IPS-18a (cell line): ENCODE data around the gene PEX16.

ENCODE experiments used
- H3K27ac ChIP-seq: one replicate; pipeline ENCODE4 v1.5.1; 2013; ENCODE audit warnings: low read length
- H3K27me3 ChIP-seq: one replicate; pipeline ENCODE4 v1.6.1; 2013; ENCODE audit warnings: mild to moderate bottlenecking, low read length; ENCODE audit not compliant: control insufficient read depth, insufficient read depth
- H3K36me3 ChIP-seq: one replicate; pipeline ENCODE4 v1.6.1; 2013; ENCODE audit warnings: low read depth, low read length; ENCODE audit not compliant: control insufficient read depth
- H3K4me1 ChIP-seq: one replicate; pipeline ENCODE4 v1.6.1; 2013; ENCODE audit warnings: low read depth, low read length; ENCODE audit not compliant: control insufficient read depth
- H3K4me3 ChIP-seq: one replicate; pipeline ENCODE4 v1.5.1; 2013; ENCODE audit warnings: low read length
- H3K9ac ChIP-seq: one replicate; pipeline ENCODE4 v1.6.1; 2013; ENCODE audit warnings: mild to moderate bottlenecking, low read length, moderate library complexity
- H3K9me3 ChIP-seq: one replicate; pipeline ENCODE4 v1.6.1; 2013; ENCODE audit warnings: low read depth, low read length; ENCODE audit not compliant: control insufficient read depth

PEX16 gene

GRCh38 chr11:45930031-45930794 is 12.5 kb upstream of the PEX16 start:
- Histone ChIP-seq H3K27me3 (no peaks in the 10 kb centered on the region), H3K4me1 (no peaks in the 10 kb centered on the region), H3K36me3 (peaks cover 38% of the 10 kb centered on the region), H3K27ac (no peak overlapping the region), H3K9me3 (no peaks in the 10 kb centered on the region), H3K4me3 (no peak overlapping the region), H3K9ac (no peak overlapping the region)

- no peaks in the 10 kb centered on the region for H3K4me1 ChIP-seq
These were observed 11.9 kb upstream of the PEX16 start for GRCh38 chr11:45929486-45930030.

GRCh38 chr11:45928535-45929215 is 11.0 kb upstream of the PEX16 start:
- Histone ChIP-seq H3K4me1 (no peaks in the 10 kb centered on the region), H3K4me3 (no peak overlapping the region), H3K27ac (no peak overlapping the region), H3K36me3 (peaks cover 31% of the 10 kb centered on the region), H3K9ac (no peak overlapping the region), H3K27me3 (no peaks in the 10 kb centered on the region), H3K9me3 (no peaks in the 10 kb centered on the region)

More at GRCh38 chr11:45929486-45930030, 11.9 kb upstream of the PEX16 start:
- no peak overlapping the region for H3K9ac ChIP-seq
- no peaks in the 10 kb centered on the region for H3K9me3 ChIP-seq
- H3K27me3 ChIP-seq, result no peaks in the 10 kb centered on the region
- H3K27ac ChIP-seq, result no peak overlapping the region
- peaks cover 36% of the 10 kb centered on the region for H3K36me3 ChIP-seq
- no peak overlapping the region for H3K4me3 ChIP-seq

- Histone ChIP-seq H3K27ac (no peak overlapping the region), H3K36me3 (peaks cover 23% of the 10 kb centered on the region), H3K9me3 (no peaks in the 10 kb centered on the region), H3K4me1 (no peaks in the 10 kb centered on the region), H3K4me3 (no peak overlapping the region), H3K27me3 (peaks cover 5% of the 10 kb centered on the region), H3K9ac (no peak overlapping the region)
These were observed 10.2 kb upstream of the PEX16 start for GRCh38 chr11:45927684-45928413.

- no peaks in the 10 kb centered on the region for H3K9me3 ChIP-seq
- no peak overlapping the region for H3K27ac ChIP-seq
- peaks cover 5% of the 10 kb centered on the region for H3K27me3 ChIP-seq
- H3K36me3 ChIP-seq, result peaks cover 22% of the 10 kb centered on the region
- no peaks in the 10 kb centered on the region for H3K4me1 ChIP-seq
- H3K4me3 ChIP-seq, result no peak overlapping the region
- H3K9ac ChIP-seq, result no peak overlapping the region
These were observed 9.6 kb upstream of the PEX16 start for GRCh38 chr11:45927332-45927683.

GRCh38 chr11:45926536-45927331 is 9.1 kb upstream of the PEX16 start:
- no peak overlapping the region for H3K4me3 ChIP-seq
- peaks cover 5% of the 10 kb centered on the region for H3K27me3 ChIP-seq
- H3K4me1 ChIP-seq, result no peaks in the 10 kb centered on the region
- no peaks in the 10 kb centered on the region for H3K9me3 ChIP-seq
- H3K36me3 ChIP-seq, result peaks cover 22% of the 10 kb centered on the region
- H3K27ac ChIP-seq, result no peak overlapping the region
- H3K9ac ChIP-seq, result no peak overlapping the region

- Histone ChIP-seq H3K4me1 (peaks cover 5% of the 10 kb centered on the region), H3K27me3 (peaks cover 9% of the 10 kb centered on the region), H3K36me3 (peaks cover 22% of the 10 kb centered on the region), H3K4me3 (no peak overlapping the region), H3K9me3 (no peaks in the 10 kb centered on the region), H3K9ac (no peak overlapping the region), H3K27ac (no peak overlapping the region)
These were observed 8.3 kb upstream of the PEX16 start for GRCh38 chr11:45926001-45926401.

- no peaks in the 10 kb centered on the region for H3K9me3 ChIP-seq
- no peak overlapping the region for H3K27ac ChIP-seq
- no peak overlapping the region for H3K4me3 ChIP-seq
- H3K36me3 ChIP-seq, result peaks cover 22% of the 10 kb centered on the region
- peaks cover 9% of the 10 kb centered on the region for H3K4me1 ChIP-seq
- H3K9ac ChIP-seq, result no peak overlapping the region
- peaks cover 14% of the 10 kb centered on the region for H3K27me3 ChIP-seq
These were observed 7.9 kb upstream of the PEX16 start for GRCh38 chr11:45925550-45925949.

GRCh38 chr11:45924927-45925326 is 7.2 kb upstream of the PEX16 start:
- H3K27ac ChIP-seq, result no peak overlapping the region
- H3K36me3 ChIP-seq, result peaks cover 22% of the 10 kb centered on the region
- peaks cover 15% of the 10 kb centered on the region for H3K27me3 ChIP-seq
- H3K4me1 ChIP-seq, result peaks cover 16% of the 10 kb centered on the region
- no peak overlapping the region for H3K9ac ChIP-seq
- no peaks in the 10 kb centered on the region for H3K9me3 ChIP-seq
- H3K4me3 ChIP-seq, result no peak overlapping the region

GRCh38 chr11:45924036-45924915 is 6.6 kb upstream of the PEX16 start:
- Histone ChIP-seq H3K27ac (no peak overlapping the region), H3K4me1 (peaks cover 18% of the 10 kb centered on the region), H3K9me3 (no peaks in the 10 kb centered on the region), H3K27me3 (peaks cover 15% of the 10 kb centered on the region), H3K9ac (no peak overlapping the region), H3K36me3 (peaks cover 22% of the 10 kb centered on the region), H3K4me3 (no peak overlapping the region)
